ENCODE results near the gene DOCK10.

Gene DOCK10

GRCh38 chr2:224937887-224938286, 104.4 kb downstream of the DOCK10 start:
- no peak for TF ChIP-seq CTCF (IDR thresholded peaks at IDR 0.05; ENCODE audit: insufficient read depth, low read depth, low read length, missing control alignments)
- peak overlapping the region; percentile 20; the same call in 1 of the 2 replicates for H3K4me3 ChIP-seq (ENCODE audit: low read depth, low read length)
- peak; percentile 83 for DNase-seq (ENCODE audit: low read depth)

GRCh38 chr2:224934526-224935188, 107.6 kb downstream of the DOCK10 start:
- DNase-seq (ENCODE audit: low read depth): no peak
- H3K4me3 ChIP-seq (ENCODE audit: low read depth, low read length): no peak overlapping the region
- no peak for TF ChIP-seq CTCF (IDR thresholded peaks at IDR 0.05; ENCODE audit: insufficient read depth, low read depth, low read length, missing control alignments)

- DNase-seq (ENCODE audit: low read depth): no peak
- H3K4me3 ChIP-seq (ENCODE audit: low read depth, low read length): no peak overlapping the region
- TF ChIP-seq CTCF (IDR thresholded peaks at IDR 0.05; ENCODE audit: insufficient read depth, low read depth, low read length, missing control alignments): no peak
Observed at GRCh38 chr2:224933431-224933830, 108.8 kb downstream of the DOCK10 start.

- no peak for TF ChIP-seq CTCF (IDR thresholded peaks at IDR 0.05; ENCODE audit: insufficient read depth, low read depth, low read length, missing control alignments)
- no peak for DNase-seq (ENCODE audit: low read depth)
- H3K4me3 ChIP-seq (ENCODE audit: low read depth, low read length): no peak overlapping the region
Observed at GRCh38 chr2:224932522-224932921, 109.7 kb downstream of the DOCK10 start.

- no peak for DNase-seq (ENCODE audit: low read depth)
- no peak overlapping the region for H3K4me3 ChIP-seq (ENCODE audit: low read depth, low read length)
- no peak for TF ChIP-seq CTCF (IDR thresholded peaks at IDR 0.05; ENCODE audit: insufficient read depth, low read depth, low read length, missing control alignments)
Observed at GRCh38 chr2:224931956-224932355, 110.3 kb downstream of the DOCK10 start.

GRCh38 chr2:224930990-224931389, 111.3 kb downstream of the DOCK10 start:
- no peak overlapping the region for H3K4me3 ChIP-seq (ENCODE audit: low read depth, low read length)
- no peak for DNase-seq (ENCODE audit: low read depth)
- TF ChIP-seq CTCF (IDR thresholded peaks at IDR 0.05; ENCODE audit: insufficient read depth, low read depth, low read length, missing control alignments): peak; percentile 30

GRCh38 chr2:224930124-224930523, 112.1 kb downstream of the DOCK10 start:
- TF ChIP-seq CTCF (IDR thresholded peaks at IDR 0.05; ENCODE audit: insufficient read depth, low read depth, low read length, missing control alignments): no peak
- no peak overlapping the region for H3K4me3 ChIP-seq (ENCODE audit: low read depth, low read length)
- DNase-seq (ENCODE audit: low read depth): no peak
